PC-9 (cell line): Measurements from ENCODE around the gene HNRNPAB. TPM values are rescaled to one million over a fixed set of nuclear protein-coding genes. Genes with fewer than 3 reads are reported as not detected.

Experiments
- BruUV-seq: library from RNA; stranded (reverse); fragments of 400-500 nt; replicated peaks from 2 replicates; lab custom pipeline; 2021; lab: Mats Ljungman, UMichigan
- CTCF ChIA-PET: fragments of 300-600 bp; sonication (Branson Sonifier 250); formaldehyde crosslinking; loops from one replicate; lab custom pipeline; 2022; ENCODE audit warnings: antibody characterized with exemption; lab: Charles Lee
- POLR2A ChIA-PET: fragments of 300-600 bp; sonication (Branson Sonifier 250); formaldehyde crosslinking; loops from one replicate; lab custom pipeline; 2022; ENCODE audit warnings: antibody characterized with exemption; ENCODE audit not compliant: unreplicated experiment; lab: Charles Lee
- DNase-seq, 2 experiments: peaks; one replicate each; pipeline versions ENCODE4 v3.0.0 to v3.0.0-alpha.2; 2015 to 2022; ENCODE audit warnings: mixed read lengths in 1 of 2
- H2AFZ ChIP-seq: fragments of 200-600 bp; sonication (generic); 2 replicates; pipeline ENCODE4 v1.8.1; 2017; ENCODE audit warnings: antibody characterized with exemption
- H3F3A ChIP-seq: fragments of 200-600 bp; sonication (generic); 2 replicates; pipeline ENCODE4 v1.8.1; 2017; ENCODE audit warnings: antibody characterized with exemption, mild to moderate bottlenecking, low read depth; ENCODE audit not compliant: insufficient read depth
- H3K27ac ChIP-seq: fragments of 200-600 bp; sonication (generic); 2 replicates; pipeline ENCODE4 v1.6.1; 2016; ENCODE audit warnings: mixed run types
- H3K27me3 ChIP-seq: fragments of 200-600 bp; sonication (generic); 2 replicates; pipeline ENCODE4 v1.6.1; 2016; ENCODE audit warnings: low read depth, mixed run types; ENCODE audit not compliant: insufficient read depth
- H3K36me3 ChIP-seq: fragments of 200-600 bp; sonication (generic); 2 replicates; pipeline ENCODE4 v1.6.1; 2016; ENCODE audit warnings: low read depth, mixed run types
- H3K4me1 ChIP-seq: fragments of 200-600 bp; sonication (generic); replicated peaks from 2 replicates; pipeline ENCODE4 v1.6.1; 2016; ENCODE audit warnings: mixed run types; ENCODE audit not compliant: insufficient read depth
- H3K4me2 ChIP-seq: fragments of 200-600 bp; sonication (generic); 2 replicates; pipeline ENCODE4 v1.6.1; 2017; ENCODE audit warnings: mixed run types
- H3K4me3 ChIP-seq: fragments of 200-600 bp; sonication (generic); 2 replicates; pipeline ENCODE4 v1.6.1; 2016; ENCODE audit warnings: mixed run types
- H3K79me2 ChIP-seq: fragments of 200-600 bp; sonication (generic); 2 replicates; pipeline ENCODE4 v1.6.1; 2017; ENCODE audit warnings: low read depth, mixed run types
- H3K9me2 ChIP-seq: fragments of 200-600 bp; sonication (generic); 2 replicates; pipeline ENCODE4 v1.8.1; 2017; ENCODE audit warnings: mild to moderate bottlenecking; ENCODE audit not compliant: insufficient read depth
- H3K9me3 ChIP-seq: fragments of 200-600 bp; sonication (generic); 2 replicates; pipeline ENCODE4 v1.8.1; 2016; ENCODE audit warnings: low read depth; ENCODE audit not compliant: insufficient read depth
- H4K20me1 ChIP-seq: fragments of 200-600 bp; sonication (generic); 2 replicates; pipeline ENCODE4 v1.8.1; 2017; ENCODE audit not compliant: insufficient read depth
- EZH2 ChIP-seq: fragments of 200-600 bp; sonication (generic); IDR thresholded peaks from 2 replicates; pipeline ENCODE4 v1.8.0; 2017; ENCODE audit warnings: antibody characterized with exemption, low read depth
- intact Hi-C: fragments of 100-400 bp; cut with micrococcal nuclease; formaldehyde crosslinking; loops from one replicate; pipeline ENCODE4 v1.10.0; 2022; ENCODE audit not compliant: unreplicated experiment
- total RNA-seq: library from RNA; stranded (reverse); gene quantifications from 2 replicates; pipeline ENCODE4 v1.2.3, GENCODE V29; 2021
- TF ChIP-seq, protein P1 (sequence below): fragments of 200-600 bp; sonication (generic); conservative IDR thresholded peaks from 2 replicates; pipeline ENCODE4 v1.6.1; 2017; ENCODE audit warnings: mixed run types, antibody characterized with exemption, mild to moderate bottlenecking, moderate library complexity

The HNRNPAB gene
- total RNA-seq, 1 experiment from 2014 or later, result 193 TPM

DNA sequence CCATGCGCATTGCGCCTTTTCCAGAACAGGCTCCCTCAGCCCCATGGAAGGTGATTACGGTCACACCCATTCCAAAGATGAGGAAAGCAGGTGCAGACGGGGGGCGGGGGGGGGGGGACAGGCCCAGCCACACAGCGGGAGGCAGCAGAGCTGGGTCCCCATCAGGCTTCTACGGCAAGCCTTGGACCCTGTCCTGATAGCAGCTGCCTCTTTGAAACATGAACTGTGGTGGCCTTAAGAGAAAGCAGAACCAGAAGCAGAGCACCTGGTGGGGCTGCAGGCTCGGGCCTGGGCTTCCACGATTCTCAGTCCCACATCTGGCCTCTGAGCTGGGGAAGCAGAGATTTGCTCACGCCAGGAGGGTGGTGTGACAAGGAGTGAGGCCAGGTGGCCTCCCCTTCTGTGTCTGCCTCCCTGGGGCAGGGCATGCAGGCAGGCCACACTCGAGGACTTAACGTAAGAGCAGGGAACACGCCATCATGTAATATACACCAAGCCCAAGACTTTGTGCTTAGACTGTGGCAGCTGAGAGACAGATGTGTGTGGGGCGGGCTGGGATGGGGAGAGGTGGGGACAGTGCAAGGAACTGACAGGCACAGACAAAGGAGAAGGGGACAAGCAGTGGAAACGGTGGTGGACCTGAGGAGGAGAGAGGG is 42.4 kb downstream of the HNRNPAB start:
- DNase-seq, result no peak
- H3K27me3 ChIP-seq, result peaks cover 74% of the 10 kb centered on the region
- ChIA-PET POLR2A (no interaction called here), CTCF (no interaction called here)
- H3K9me2 ChIP-seq, result no peaks in the 10 kb centered on the region
- no peaks in the 10 kb centered on the region for H3F3A ChIP-seq
- no peaks in the 10 kb centered on the region for H3K36me3 ChIP-seq
- no peak for TF ChIP-seq EZH2
- TF ChIP-seq, protein P1, sequence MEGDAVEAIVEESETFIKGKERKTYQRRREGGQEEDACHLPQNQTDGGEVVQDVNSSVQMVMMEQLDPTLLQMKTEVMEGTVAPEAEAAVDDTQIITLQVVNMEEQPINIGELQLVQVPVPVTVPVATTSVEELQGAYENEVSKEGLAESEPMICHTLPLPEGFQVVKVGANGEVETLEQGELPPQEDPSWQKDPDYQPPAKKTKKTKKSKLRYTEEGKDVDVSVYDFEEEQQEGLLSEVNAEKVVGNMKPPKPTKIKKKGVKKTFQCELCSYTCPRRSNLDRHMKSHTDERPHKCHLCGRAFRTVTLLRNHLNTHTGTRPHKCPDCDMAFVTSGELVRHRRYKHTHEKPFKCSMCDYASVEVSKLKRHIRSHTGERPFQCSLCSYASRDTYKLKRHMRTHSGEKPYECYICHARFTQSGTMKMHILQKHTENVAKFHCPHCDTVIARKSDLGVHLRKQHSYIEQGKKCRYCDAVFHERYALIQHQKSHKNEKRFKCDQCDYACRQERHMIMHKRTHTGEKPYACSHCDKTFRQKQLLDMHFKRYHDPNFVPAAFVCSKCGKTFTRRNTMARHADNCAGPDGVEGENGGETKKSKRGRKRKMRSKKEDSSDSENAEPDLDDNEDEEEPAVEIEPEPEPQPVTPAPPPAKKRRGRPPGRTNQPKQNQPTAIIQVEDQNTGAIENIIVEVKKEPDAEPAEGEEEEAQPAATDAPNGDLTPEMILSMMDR, result no peak
- H3K79me2 ChIP-seq, result no peaks in the 10 kb centered on the region
- H3K4me2 ChIP-seq, result no peak overlapping the region
- intact Hi-C loops, result no loop called here
- no peak overlapping the region for H3K4me3 ChIP-seq
- H4K20me1 ChIP-seq, result no peaks in the 10 kb centered on the region
- no peak overlapping the region for H3K27ac ChIP-seq
- no peaks in the 10 kb centered on the region for H3K9me3 ChIP-seq
- no peaks in the 10 kb centered on the region for H3K4me1 ChIP-seq
- H2AFZ ChIP-seq, result no peak overlapping the region
- BruUV-seq, result no TSS peak

DNA sequence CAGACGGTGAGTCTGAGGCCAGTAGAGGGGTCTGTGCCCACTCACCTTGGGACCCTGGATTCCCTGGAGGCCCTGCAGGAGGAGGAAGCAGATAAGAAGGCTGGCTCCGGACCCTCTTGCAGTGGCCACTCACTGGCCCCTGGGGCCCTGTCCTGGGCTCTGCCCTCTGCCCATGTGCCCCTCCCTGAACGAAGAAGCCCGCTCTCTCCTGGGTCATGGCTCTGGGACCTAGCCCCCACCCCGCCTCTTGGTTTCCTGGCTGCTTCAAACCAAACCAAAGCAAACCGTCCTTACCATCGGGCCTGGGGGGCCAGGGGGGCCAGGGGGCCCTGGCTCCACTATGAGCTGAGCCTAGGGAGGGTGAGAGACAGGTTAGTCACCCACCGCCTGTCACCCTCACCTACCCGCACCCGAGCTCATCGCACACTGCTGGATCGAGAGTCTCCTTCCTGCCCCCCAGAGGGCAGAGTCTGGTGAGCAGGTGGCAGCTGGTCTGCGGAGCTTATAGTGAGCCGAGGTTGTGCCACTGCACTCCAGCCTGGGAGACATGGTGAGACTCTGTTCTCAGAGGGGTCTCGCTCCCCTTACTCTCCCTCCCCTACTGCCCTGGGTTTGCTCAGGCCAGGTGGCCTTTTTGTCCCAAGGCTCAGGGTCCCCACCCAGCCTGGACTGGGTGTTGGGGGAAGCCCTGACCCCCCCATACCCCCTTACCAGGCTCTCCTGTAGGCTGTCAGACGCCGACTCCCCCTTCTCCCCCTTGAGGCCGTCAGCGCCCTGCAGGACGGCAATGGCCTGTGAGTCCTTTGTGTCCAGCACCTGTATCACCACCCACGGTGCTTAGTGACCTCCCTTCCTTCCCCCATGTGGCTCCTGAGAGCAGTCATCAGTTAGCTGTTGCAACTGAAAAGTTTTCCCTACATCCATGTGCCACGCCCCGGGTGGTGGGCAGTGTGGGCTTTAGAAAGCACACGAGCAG is 43.4 kb downstream of the HNRNPAB start:
- H3K9me2 ChIP-seq, result no peaks in the 10 kb centered on the region
- no peaks in the 10 kb centered on the region for H3K79me2 ChIP-seq
- H3K36me3 ChIP-seq, result no peaks in the 10 kb centered on the region
- TF ChIP-seq, protein P1, result no peak
- no peak for TF ChIP-seq EZH2
- intact Hi-C loops, result no loop called here
- peaks cover 67% of the 10 kb centered on the region for H3K27me3 ChIP-seq
- no peaks in the 10 kb centered on the region for H3K4me1 ChIP-seq
- no peaks in the 10 kb centered on the region for H3F3A ChIP-seq
- no peak overlapping the region for H3K4me3 ChIP-seq
- no peaks in the 10 kb centered on the region for H3K9me3 ChIP-seq
- POLR2A ChIA-PET, result no interaction called here
- no peaks in the 10 kb centered on the region for H4K20me1 ChIP-seq
- H3K4me2 ChIP-seq, result no peak overlapping the region
- H2AFZ ChIP-seq, result no peak overlapping the region
- H3K27ac ChIP-seq, result no peak overlapping the region
- no TSS peak for BruUV-seq
- CTCF ChIA-PET, result no interaction called here
- DNase-seq, result no peak

DNA sequence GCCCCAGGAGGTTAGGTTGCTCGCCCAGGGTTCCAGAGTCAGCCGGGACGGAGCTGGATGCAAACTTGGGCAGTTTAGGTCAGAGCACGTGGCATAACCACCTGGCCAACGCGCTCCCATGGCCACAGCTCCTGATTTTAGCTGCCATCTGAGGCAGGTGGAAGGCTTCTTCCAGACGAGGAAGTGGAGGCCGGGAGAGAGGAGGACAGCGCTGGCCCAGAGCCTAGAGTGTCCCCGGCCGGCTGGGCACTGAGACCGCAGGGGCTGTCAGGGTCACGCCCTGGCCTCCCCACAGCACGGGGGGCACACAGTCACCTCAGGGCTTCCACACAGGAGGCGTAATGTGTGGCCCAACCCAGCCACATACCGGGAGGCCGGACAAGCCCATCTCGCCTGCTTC is 44.4 kb downstream of the HNRNPAB start:
- H3K36me3 ChIP-seq, result no peaks in the 10 kb centered on the region
- no peaks in the 10 kb centered on the region for H3K4me1 ChIP-seq
- H4K20me1 ChIP-seq, result no peaks in the 10 kb centered on the region
- H3K4me3 ChIP-seq, result no peak overlapping the region
- no peak overlapping the region for H3K27ac ChIP-seq
- TF ChIP-seq EZH2, result no peak
- TF ChIP-seq, protein P1, result no peak
- no peaks in the 10 kb centered on the region for H3K79me2 ChIP-seq
- no peaks in the 10 kb centered on the region for H3F3A ChIP-seq
- CTCF ChIA-PET, result no interaction called here
- intact Hi-C loops, result no loop called here
- H3K4me2 ChIP-seq, result no peak overlapping the region
- BruUV-seq, result no TSS peak
- H3K9me3 ChIP-seq, result no peaks in the 10 kb centered on the region
- peaks cover 63% of the 10 kb centered on the region for H3K27me3 ChIP-seq
- POLR2A ChIA-PET, result no interaction called here
- H3K9me2 ChIP-seq, result no peaks in the 10 kb centered on the region
- H2AFZ ChIP-seq, result no peak overlapping the region
- DNase-seq, result peak in 1 of 2 experiments; percentile 23
